Sigmoid colon (tissue), 7 donors: ENCODE results near the gene FUNDC2. TPM values are rescaled to one million over a fixed set of nuclear protein-coding genes. Genes with fewer than 3 reads are reported as not detected.
"Not testable (repeated sequence)": the region's sequence is repeated elsewhere in the genome, so short reads cannot be mapped to it uniquely, and the experiment has no call there.

Experiments used
- DNase-seq: peaks from one replicate; pipeline ENCODE4 v3.0.0-alpha.2; 2019
- H3K27ac ChIP-seq, 4 donors: fragments of 200-600 bp; sonication (generic); one replicate each; pipeline ENCODE4 v1.5.1; 2016 to 2019; ENCODE audit warnings: mild to moderate bottlenecking in 1 of 4
- H3K27me3 ChIP-seq, 3 donors: fragments of 200-600 bp; sonication (generic); one replicate each; pipeline ENCODE4 v1.5.1; 2019; ENCODE audit warnings: mild to moderate bottlenecking in 1 of 3
- H3K36me3 ChIP-seq, 4 donors: fragments of 200-600 bp; sonication (generic); one replicate each; pipeline ENCODE4 v1.5.1; 2016 to 2019
- H3K4me1 ChIP-seq, 4 donors: fragments of 200-600 bp; sonication (generic); one replicate each; pipeline ENCODE4 v1.5.1; 2017 to 2019
- H3K4me3 ChIP-seq, 4 donors: fragments of 200-600 bp; sonication (generic); one replicate each; pipeline ENCODE4 v1.5.1; 2017 to 2019; ENCODE audit warnings: mild to moderate bottlenecking in 2 of 4, moderate library complexity in 1 of 4
- H3K9me3 ChIP-seq, 4 donors: fragments of 200-600 bp in 3 of 4; sonication (generic) in 3 of 4; one replicate each; pipeline versions ENCODE4 v1.5.1 to v1.6.1; 2013 to 2019
- EP300 ChIP-seq, 4 donors: sonication (generic); formaldehyde crosslinking; IDR thresholded peaks; one replicate each; pipeline ENCODE4 v1.6.1; 2017; ENCODE audit warnings: antibody characterized with exemption in 4 of 4
- POLR2A ChIP-seq, 2 donors: fragments of 450-650 bp; IDR thresholded peaks; one replicate each; pipeline ENCODE4 v1.6.1; 2016; ENCODE audit warnings: antibody characterized with exemption in 2 of 2, mild to moderate bottlenecking in 2 of 2, moderate library complexity in 2 of 2
- POLR2AphosphoS5 ChIP-seq, 4 donors: sonication (generic); formaldehyde crosslinking; IDR thresholded peaks; one replicate each; pipeline ENCODE4 v1.6.1; 2017; ENCODE audit warnings: antibody characterized with exemption in 4 of 4
- WGBS, 2 donors: extraction: QIAGEN DNeasy Blood & Tissue Kit; methylation state at CpG; one replicate each; pipeline ENCODE4 v1.1.7; 2013; 5-methylcytosine and 5-hydroxymethylcytosine counted together
- intact Hi-C: fragments of 100-400 bp; cut with DNase I; formaldehyde crosslinking; loops from one replicate; pipeline ENCODE4 v1.15.1; 2023
- polyA plus RNA-seq, 3 donors: library from polyadenylated mRNA; stranded (reverse); fragments of 200-250 nt; gene quantifications; one replicate each; pipeline ENCODE4 v1.2.3, GENCODE V29; 2013
- total RNA-seq, 4 donors: library from RNA; depleted of rRNA; stranded (reverse); fragments of >200 nt; gene quantifications; one replicate each; pipeline ENCODE4 v1.1.0, GENCODE V29; 2016
- TF ChIP-seq, protein P1 (sequence below), 4 experiments: fragments of 450-650 bp in 3 of 4; fragments of 200-600 bp in 1 of 4; IDR thresholded peaks; one replicate each; pipeline ENCODE4 v1.5.1; 2016 to 2019; ENCODE audit warnings: antibody characterized with exemption in 4 of 4, mild to moderate bottlenecking in 3 of 4, moderate library complexity in 2 of 4
- donor health status: healthy with polysubstance abuse.
- donor health status: Bipolar disorder and iron deficiency.
- donor health status: healthy.

The FUNDC2 gene
- total and polyA plus RNA-seq, 7 donors: 74.0 to 109 (median 96.4) TPM

DNA sequence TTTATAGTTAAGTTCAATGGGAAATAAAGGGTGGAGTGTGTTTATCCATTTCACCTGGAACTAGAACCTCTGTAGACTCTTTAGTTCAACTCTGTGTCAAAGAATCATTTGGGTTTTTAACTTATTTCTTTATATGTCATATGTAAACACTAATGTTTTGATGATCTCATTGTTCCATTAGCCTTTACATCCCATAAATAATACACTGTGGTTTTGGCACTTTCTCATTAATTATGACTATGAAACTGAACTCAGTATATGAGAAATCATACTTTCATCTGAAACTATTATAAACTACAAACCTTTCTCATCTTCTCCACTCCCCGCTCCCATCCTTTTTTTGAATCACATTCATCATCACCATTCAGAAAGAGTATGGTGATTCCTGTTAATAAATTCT lies 35.2 kb upstream of the FUNDC2 start:
- Histone ChIP-seq H3K27ac (no peak overlapping the region), H3K4me3 (no peak overlapping the region)
- TF ChIP-seq POLR2AphosphoS5 (IDR thresholded peaks at IDR 0.05): no peak
- TF ChIP-seq EP300 (IDR thresholded peaks at IDR 0.05): no peak
- TF ChIP-seq, protein P1, sequence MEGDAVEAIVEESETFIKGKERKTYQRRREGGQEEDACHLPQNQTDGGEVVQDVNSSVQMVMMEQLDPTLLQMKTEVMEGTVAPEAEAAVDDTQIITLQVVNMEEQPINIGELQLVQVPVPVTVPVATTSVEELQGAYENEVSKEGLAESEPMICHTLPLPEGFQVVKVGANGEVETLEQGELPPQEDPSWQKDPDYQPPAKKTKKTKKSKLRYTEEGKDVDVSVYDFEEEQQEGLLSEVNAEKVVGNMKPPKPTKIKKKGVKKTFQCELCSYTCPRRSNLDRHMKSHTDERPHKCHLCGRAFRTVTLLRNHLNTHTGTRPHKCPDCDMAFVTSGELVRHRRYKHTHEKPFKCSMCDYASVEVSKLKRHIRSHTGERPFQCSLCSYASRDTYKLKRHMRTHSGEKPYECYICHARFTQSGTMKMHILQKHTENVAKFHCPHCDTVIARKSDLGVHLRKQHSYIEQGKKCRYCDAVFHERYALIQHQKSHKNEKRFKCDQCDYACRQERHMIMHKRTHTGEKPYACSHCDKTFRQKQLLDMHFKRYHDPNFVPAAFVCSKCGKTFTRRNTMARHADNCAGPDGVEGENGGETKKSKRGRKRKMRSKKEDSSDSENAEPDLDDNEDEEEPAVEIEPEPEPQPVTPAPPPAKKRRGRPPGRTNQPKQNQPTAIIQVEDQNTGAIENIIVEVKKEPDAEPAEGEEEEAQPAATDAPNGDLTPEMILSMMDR (IDR thresholded peaks at IDR 0.05): no peak
- TF ChIP-seq POLR2A (IDR thresholded peaks at IDR 0.05): no peak

GRCh38 chrX:154998204-154998880 lies 28.3 kb upstream of the FUNDC2 start:
- no peak overlapping the region for H3K4me3 ChIP-seq
- WGBS, 2 donors: 94 to 100% methylated on average over 1 of the region's 1 CpG
- no peak for DNase-seq
- H3K27ac ChIP-seq: no peak overlapping the region
- intact Hi-C loops: no loop called here
- H3K27me3 ChIP-seq: no peaks in the 10 kb centered on the region
- TF ChIP-seq POLR2A (IDR thresholded peaks at IDR 0.05): no peak
- TF ChIP-seq, protein P1 (IDR thresholded peaks at IDR 0.05): no peak
- H3K9me3 ChIP-seq: no peaks in the 10 kb centered on the region
- H3K36me3 ChIP-seq: no peaks in the 10 kb centered on the region
- H3K4me1 ChIP-seq: no peaks in the 10 kb centered on the region

More for the DNA sequence above, 35.2 kb upstream of the FUNDC2 start:
- no peak for DNase-seq
- Histone ChIP-seq H3K36me3 (no peaks in the 10 kb centered on the region), H3K9me3 (no peaks in the 10 kb centered on the region), H3K27me3 (no peaks in the 10 kb centered on the region), H3K4me1 (no peaks in the 10 kb centered on the region)
- intact Hi-C loops: no loop called here
- 83 to 100% methylated on average over 1 of the region's 1 CpG for WGBS, 2 donors

DNA sequence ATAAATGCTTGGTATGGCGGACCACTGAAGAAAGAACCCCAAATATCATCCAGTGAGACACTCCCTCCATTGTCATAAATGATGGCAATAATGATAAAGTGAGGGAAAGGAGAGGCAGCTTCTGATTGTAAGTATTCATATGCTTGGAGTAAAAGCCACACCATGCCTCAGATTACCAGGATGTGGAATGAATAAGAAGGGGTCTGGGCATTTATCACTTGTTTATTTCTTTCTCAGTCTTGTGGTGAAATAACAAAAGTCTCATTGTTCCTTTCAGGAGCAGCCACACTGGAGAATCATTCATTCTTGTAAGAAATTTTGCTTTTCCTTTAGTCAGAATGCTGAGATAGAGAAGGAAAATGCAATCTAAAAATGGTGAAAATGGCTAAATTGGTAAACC lies 25.8 kb upstream of the FUNDC2 start:
- TF ChIP-seq POLR2A (IDR thresholded peaks at IDR 0.05) (no peak), EP300 (IDR thresholded peaks at IDR 0.05) (no peak), POLR2AphosphoS5 (IDR thresholded peaks at IDR 0.05) (no peak)
- TF ChIP-seq, protein P1 (IDR thresholded peaks at IDR 0.05): no peak
- no peaks in the 10 kb centered on the region for H3K9me3 ChIP-seq
- no peaks in the 10 kb centered on the region for H3K36me3 ChIP-seq
- H3K4me3 ChIP-seq: no peak overlapping the region
- no peak overlapping the region for H3K27ac ChIP-seq
- WGBS, 2 donors: 91 to 96% methylated on average over 1 of the region's 1 CpG
- H3K27me3 ChIP-seq: no peaks in the 10 kb centered on the region
- intact Hi-C loops: no loop called here
- DNase-seq: no peak
- no peaks in the 10 kb centered on the region for H3K4me1 ChIP-seq

- DNase-seq: no peak
- Histone ChIP-seq H3K36me3 (no peaks in the 10 kb centered on the region), H3K4me3 (no peak overlapping the region), H3K27ac (no peak overlapping the region), H3K27me3 (no peaks in the 10 kb centered on the region), H3K9me3 (no peaks in the 10 kb centered on the region), H3K4me1 (no peaks in the 10 kb centered on the region)
- no peak for TF ChIP-seq EP300 (IDR thresholded peaks at IDR 0.05)
- WGBS, 2 donors: 85 to 86% methylated on average over 4 of the region's 4 CpGs
- intact Hi-C loops: no loop called here
Observed at GRCh38 chrX:155001873-155002272, 24.8 kb upstream of the FUNDC2 start.

GRCh38 chrX:155005190-155005589 lies 21.5 kb upstream of the FUNDC2 start:
- TF ChIP-seq EP300 (IDR thresholded peaks at IDR 0.05): no peak
- TF ChIP-seq POLR2AphosphoS5 (IDR thresholded peaks at IDR 0.05): no peak
- TF ChIP-seq POLR2A (IDR thresholded peaks at IDR 0.05): no peak
- TF ChIP-seq, protein P1 (IDR thresholded peaks at IDR 0.05): no peak
- intact Hi-C loops: no loop called here
- no peak overlapping the region for H3K27ac ChIP-seq

DNA sequence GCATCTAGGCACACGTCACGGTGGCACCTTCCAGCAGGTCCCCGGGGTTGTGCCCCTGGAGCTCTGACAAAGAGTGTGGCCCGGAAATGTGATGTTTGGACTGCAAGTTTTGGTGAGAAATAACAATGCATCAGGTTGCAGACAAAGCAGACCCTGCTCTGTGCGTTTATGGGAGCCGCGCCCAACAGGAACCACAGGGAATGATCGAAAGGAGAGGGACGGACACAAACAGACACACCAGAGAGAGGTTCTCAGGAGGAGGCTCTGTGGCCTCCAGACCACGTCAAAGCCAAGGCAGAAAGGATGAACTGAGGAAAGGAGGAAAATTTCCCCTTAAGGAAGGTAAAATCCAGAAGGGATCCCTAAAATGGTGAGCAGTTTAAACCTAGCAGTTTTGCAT lies 20.3 kb upstream of the FUNDC2 start:
- H3K4me3 ChIP-seq, H3K9me3 ChIP-seq, H3K36me3 ChIP-seq, H3K27ac ChIP-seq, DNase-seq, intact Hi-C loops, H3K4me1 ChIP-seq, H3K27me3 ChIP-seq: not testable (repeated sequence)
- no CpG with 5 or more reads among the region's 10 CpGs for WGBS, 2 donors

More at GRCh38 chrX:155005190-155005589, 21.5 kb upstream of the FUNDC2 start:
- Histone ChIP-seq H3K4me3 (no peak overlapping the region), H3K27me3 (no peaks in the 10 kb centered on the region), H3K9me3 (no peaks in the 10 kb centered on the region), H3K36me3 (no peaks in the 10 kb centered on the region), H3K4me1 (no peaks in the 10 kb centered on the region)
- DNase-seq: no peak
- 98 to 99% methylated on average over 2 of the region's 2 CpGs for WGBS, 2 donors

DNA sequence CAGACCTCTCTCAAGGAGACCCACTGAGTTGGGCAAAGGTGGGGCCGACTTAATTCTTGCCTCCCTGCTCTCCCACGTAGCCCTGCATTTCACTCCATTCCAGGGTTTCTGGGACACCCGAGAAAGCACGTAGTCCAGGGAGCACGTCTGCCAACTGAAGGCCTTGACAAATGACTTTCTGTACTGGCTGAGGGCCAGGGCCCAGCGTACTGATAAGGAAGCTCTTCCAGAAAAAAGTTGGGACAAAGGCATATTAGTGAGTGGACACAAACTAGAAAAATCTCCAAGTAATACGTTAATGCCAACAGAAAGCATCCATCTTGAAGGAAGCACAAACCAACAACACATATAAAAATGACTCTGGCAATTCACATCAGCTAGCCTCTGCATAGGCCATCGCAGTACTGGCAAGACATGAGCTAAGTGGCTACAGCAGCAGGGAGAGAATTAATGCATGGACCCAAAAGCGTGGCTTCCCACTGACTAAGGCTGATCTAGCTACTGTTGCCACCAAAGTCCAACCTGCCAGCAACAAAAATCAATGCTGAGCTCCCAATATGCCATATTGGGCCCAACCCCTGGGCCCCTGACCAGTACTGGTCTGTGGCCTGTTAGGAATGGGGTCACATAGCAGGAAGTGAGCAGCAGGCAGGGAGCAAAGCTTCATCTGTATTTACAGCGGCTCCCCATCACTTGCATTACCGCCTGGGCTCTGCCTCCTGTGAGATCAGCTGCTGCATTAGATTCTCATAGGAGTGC lies 19.6 kb upstream of the FUNDC2 start:
- H3K27me3 ChIP-seq, H3K4me1 ChIP-seq, H3K36me3 ChIP-seq, intact Hi-C loops, DNase-seq, H3K4me3 ChIP-seq, H3K27ac ChIP-seq, H3K9me3 ChIP-seq: not testable (repeated sequence)
- WGBS, 2 donors: 63 to 80% methylated on average over 6 of the region's 11 CpGs

DNA sequence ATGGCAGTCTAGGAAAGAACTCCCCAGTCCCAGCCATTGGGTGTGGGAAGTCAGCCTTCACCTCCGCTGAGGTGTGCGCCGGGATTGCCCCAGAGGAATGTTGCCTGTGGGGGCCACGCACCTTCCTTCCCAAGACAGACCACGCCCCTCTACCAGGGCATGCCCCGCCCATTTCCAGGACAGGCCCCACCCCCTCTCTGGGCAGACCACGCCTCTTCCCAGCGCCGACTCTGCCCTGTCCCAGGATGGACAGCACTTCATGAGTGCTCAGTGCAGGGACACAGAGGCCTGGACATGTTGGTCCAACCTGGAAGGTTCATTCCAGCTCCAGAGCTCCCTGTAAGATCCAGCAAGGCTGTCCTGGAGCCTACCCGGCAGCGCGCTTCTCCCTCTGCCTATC lies 18.1 kb upstream of the FUNDC2 start:
- intact Hi-C loops, H3K4me3 ChIP-seq, DNase-seq, H3K27ac ChIP-seq, H3K9me3 ChIP-seq, H3K27me3 ChIP-seq, H3K36me3 ChIP-seq, H3K4me1 ChIP-seq: not testable (repeated sequence)
- 94 to 98% methylated on average over 4 to 6 of the region's 12 CpGs for WGBS, 2 donors
